H1 (cell line): Measurements from ENCODE around the gene SCG5. TPM values are rescaled to one million over a fixed set of nuclear protein-coding genes. Genes with fewer than 3 reads are reported as not detected.

Experiments
- JUND ChIP-seq: IDR thresholded peaks from 2 replicates; pipeline ENCODE4 v1.6.1; 2011; ENCODE audit warnings: mild to moderate bottlenecking, improper control_type of control experiment, low read length
- RFX5 ChIP-seq: IDR thresholded peaks from 2 replicates; pipeline ENCODE4 v1.6.1; 2011; ENCODE audit warnings: low read depth, low read length, improper control_type of control experiment, borderline replicate concordance
- polyA plus RNA-seq, 7 experiments: library from polyadenylated mRNA; depleted of rRNA in 3 of 7; stranded (reverse) in 5 of 7; unstranded in 2 of 7; fragments of >200 nt in 5 of 7; fragments of 200-250 nt in 2 of 7; gene quantifications; 1 replicate in 5 of 7; 2 replicates in 1 of 7; 4 replicates in 1 of 7; pipeline versions ENCODE4 v1.2.1 to v1.2.3, GENCODE V29; 2011 to 2013; ENCODE audit warnings: missing spikeins in 2 of 7, mixed read lengths in 2 of 7
- total RNA-seq: library from RNA; stranded (reverse); fragmentation: NEBNext Ultra II Directional; extraction: Animal tissue kit (Norgen Biotek cat#: 25700); gene quantifications from 2 replicates; pipeline ENCODE4 v1.2.1, GENCODE V29; 2021

SCG5 gene
- total and polyA plus RNA-seq, 2 of the 8 experiments (the other 6 are each of a cell fraction or from before 2014, with no cell fraction given): 18.7 to 19.9 TPM

GRCh38 chr15:32707436-32707835 lies 65.9 kb downstream of the SCG5 start (continued):
- no peak for TF ChIP-seq JUND
- TF ChIP-seq RFX5: no peak
